Effector CD4-positive, alpha-beta T cell (primary cell): ENCODE data around the gene GRIN1.
"Not testable (repeated sequence)": the region's sequence is repeated elsewhere in the genome, so short reads cannot be mapped to it uniquely, and the experiment has no call there.

Experiments used
- DNase-seq: peaks from one replicate; pipeline ENCODE4 v3.0.0-alpha.2; 2020

Gene GRIN1

GRCh38 chr9:137129456-137130175 lies 9.3 kb upstream of the GRIN1 start:
- peak; percentile 83 for DNase-seq

- no peak for DNase-seq
Measured at GRCh38 chr9:137130176-137130755, 8.7 kb upstream of the GRIN1 start.

GRCh38 chr9:137134191-137134590 lies 4.8 kb upstream of the GRIN1 start:
- no peak for DNase-seq

- DNase-seq, result not testable (repeated sequence)
Measured at GRCh38 chr9:137135154-137135553, 3.8 kb upstream of the GRIN1 start.

GRCh38 chr9:137136261-137136880 lies 2.6 kb upstream of the GRIN1 start:
- DNase-seq, result no peak

- DNase-seq, result no peak
Measured at GRCh38 chr9:137136881-137137607, 1.9 kb upstream of the GRIN1 start.

GRCh38 chr9:137138058-137138721 lies 764 bp upstream of the GRIN1 start:
- DNase-seq, result no peak

- no peak for DNase-seq
Measured at GRCh38 chr9:137139468-137140150, 655 bp downstream of the GRIN1 start.

GRCh38 chr9:137140151-137141012 lies 1.4 kb downstream of the GRIN1 start:
- DNase-seq, result no peak

- DNase-seq, result no peak
Measured at GRCh38 chr9:137141050-137141810, 2.3 kb downstream of the GRIN1 start.

GRCh38 chr9:137141976-137142936 lies 3.3 kb downstream of the GRIN1 start:
- DNase-seq, result no peak

- DNase-seq, result no peak
Measured at GRCh38 chr9:137143459-137143858, 4.5 kb downstream of the GRIN1 start.

- no peak for DNase-seq
Measured at GRCh38 chr9:137145731-137146526, 7.0 kb downstream of the GRIN1 start.

GRCh38 chr9:137146527-137146918 lies 7.6 kb downstream of the GRIN1 start:
- DNase-seq, result no peak

GRCh38 chr9:137147091-137147792 lies 8.3 kb downstream of the GRIN1 start:
- no peak for DNase-seq

- no peak for DNase-seq
Measured at GRCh38 chr9:137147793-137148160, 8.8 kb downstream of the GRIN1 start.

- no peak for DNase-seq
Measured at GRCh38 chr9:137148242-137148641, 9.3 kb downstream of the GRIN1 start.

GRCh38 chr9:137148661-137149060 lies 9.7 kb downstream of the GRIN1 start:
- no peak for DNase-seq
